ENCODE results near the gene PTCRA. TPM values are rescaled to one million over a fixed set of nuclear protein-coding genes. Genes with fewer than 3 reads are reported as not detected.

The PTCRA gene
- polyA plus RNA-seq, 3 donors = 0.27 to 0.83 (median 0.55) TPM

DNA sequence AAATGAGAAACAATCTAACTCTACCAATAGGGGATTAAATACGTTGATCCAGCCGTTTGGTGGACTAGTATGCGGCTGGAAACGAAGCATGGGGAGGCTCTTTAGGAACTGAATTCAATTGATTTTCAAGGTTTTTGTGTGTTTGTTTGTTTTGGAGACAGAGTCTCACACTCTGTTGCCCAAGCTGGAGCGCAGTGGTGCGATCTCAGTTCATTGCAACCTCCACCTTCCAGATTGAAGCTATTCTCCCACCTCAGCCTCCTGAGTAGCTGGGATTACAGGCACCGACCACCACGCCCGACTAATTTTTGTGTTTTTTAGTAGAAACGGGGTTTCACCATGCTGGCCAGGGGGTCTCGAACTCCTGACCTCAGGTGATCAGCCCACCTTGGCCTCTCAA, 20.5 kb downstream of the PTCRA start:
- H3K27me3 ChIP-seq (ENCODE audit: control insufficient read depth in 2 of 2, insufficient read depth in 2 of 2, low read length in 2 of 2) = no peaks in the 10 kb centered on the region
- peaks cover 41% of the 10 kb centered on the region for H3K4me1 Mint-ChIP-seq
- H3K9me3 ChIP-seq (replicated peaks in 1 of 2; ENCODE audit: control insufficient read depth in 1 of 2, insufficient read depth in 1 of 2, low read length in 2 of 2) = no peaks in the 10 kb centered on the region
- H3K27ac ChIP-seq (ENCODE audit: low read depth in 1 of 2, low read length in 2 of 2) = peak overlapping the region in 1 of 2 donors; percentile 53
- DNase-seq = no peak
- no peak overlapping the region for H2AFZ ChIP-seq (ENCODE audit: insufficient read depth, low read depth, low read length, poor library complexity, severe bottlenecking)
- H3K4me2 ChIP-seq (replicated peaks; ENCODE audit: extremely low read depth, low read length, poor library complexity, severe bottlenecking) = no peak overlapping the region
- peaks cover 76 to 82% of the 10 kb centered on the region in 2 donors for H3K36me3 ChIP-seq (replicated peaks in 1 of 2; ENCODE audit: control insufficient read depth in 1 of 2, insufficient read depth in 2 of 2, low read length in 2 of 2)
- WGBS (ENCODE audit: insufficient coverage) = 96% methylated on average over 4 of the region's 11 CpGs
- peaks cover 40 to 42% of the 10 kb centered on the region in 2 donors for H3K4me1 ChIP-seq (ENCODE audit: control insufficient read depth in 1 of 2, insufficient read depth in 2 of 2, low read length in 2 of 2)
- no peak overlapping the region for H3K9ac ChIP-seq (ENCODE audit: insufficient read depth, low read length, poor library complexity, severe bottlenecking)
- peaks cover 81% of the 10 kb centered on the region for H3K79me2 ChIP-seq (ENCODE audit: insufficient read depth, low read length)
- peak overlapping the region in 2 of 7 donors; percentile 56 to 79 for H3K27ac Mint-ChIP-seq
- TF ChIP-seq, protein P1, sequence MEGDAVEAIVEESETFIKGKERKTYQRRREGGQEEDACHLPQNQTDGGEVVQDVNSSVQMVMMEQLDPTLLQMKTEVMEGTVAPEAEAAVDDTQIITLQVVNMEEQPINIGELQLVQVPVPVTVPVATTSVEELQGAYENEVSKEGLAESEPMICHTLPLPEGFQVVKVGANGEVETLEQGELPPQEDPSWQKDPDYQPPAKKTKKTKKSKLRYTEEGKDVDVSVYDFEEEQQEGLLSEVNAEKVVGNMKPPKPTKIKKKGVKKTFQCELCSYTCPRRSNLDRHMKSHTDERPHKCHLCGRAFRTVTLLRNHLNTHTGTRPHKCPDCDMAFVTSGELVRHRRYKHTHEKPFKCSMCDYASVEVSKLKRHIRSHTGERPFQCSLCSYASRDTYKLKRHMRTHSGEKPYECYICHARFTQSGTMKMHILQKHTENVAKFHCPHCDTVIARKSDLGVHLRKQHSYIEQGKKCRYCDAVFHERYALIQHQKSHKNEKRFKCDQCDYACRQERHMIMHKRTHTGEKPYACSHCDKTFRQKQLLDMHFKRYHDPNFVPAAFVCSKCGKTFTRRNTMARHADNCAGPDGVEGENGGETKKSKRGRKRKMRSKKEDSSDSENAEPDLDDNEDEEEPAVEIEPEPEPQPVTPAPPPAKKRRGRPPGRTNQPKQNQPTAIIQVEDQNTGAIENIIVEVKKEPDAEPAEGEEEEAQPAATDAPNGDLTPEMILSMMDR (IDR thresholded peaks at IDR 0.05) = no peak
- intact Hi-C loops (cut with micrococcal nuclease) = loop anchor here (5.0 kb wide), 2 partner anchors 34 to 41 kb away; partner anchors contain the start of gene PEX6 (in 1 of the 2)
- peaks cover 98% of the 10 kb centered on the region for H4K20me1 ChIP-seq (ENCODE audit: insufficient read depth, low read length)
- peaks cover 82 to 91% of the 10 kb centered on the region in 2 donors for H3K36me3 Mint-ChIP-seq
- H3K9me3 Mint-ChIP-seq = no peaks in the 10 kb centered on the region
- H3K4me3 ChIP-seq (replicated peaks in 1 of 3; ENCODE audit: low read depth in 2 of 3, low read length in 3 of 3) = no peak overlapping the region
- peaks cover 0 to 1% (median 0%) of the 10 kb centered on the region in 3 donors for H3K27me3 Mint-ChIP-seq (ENCODE audit: low read depth in 3 of 3)
- no peak overlapping the region for H3K4me3 Mint-ChIP-seq

DNA sequence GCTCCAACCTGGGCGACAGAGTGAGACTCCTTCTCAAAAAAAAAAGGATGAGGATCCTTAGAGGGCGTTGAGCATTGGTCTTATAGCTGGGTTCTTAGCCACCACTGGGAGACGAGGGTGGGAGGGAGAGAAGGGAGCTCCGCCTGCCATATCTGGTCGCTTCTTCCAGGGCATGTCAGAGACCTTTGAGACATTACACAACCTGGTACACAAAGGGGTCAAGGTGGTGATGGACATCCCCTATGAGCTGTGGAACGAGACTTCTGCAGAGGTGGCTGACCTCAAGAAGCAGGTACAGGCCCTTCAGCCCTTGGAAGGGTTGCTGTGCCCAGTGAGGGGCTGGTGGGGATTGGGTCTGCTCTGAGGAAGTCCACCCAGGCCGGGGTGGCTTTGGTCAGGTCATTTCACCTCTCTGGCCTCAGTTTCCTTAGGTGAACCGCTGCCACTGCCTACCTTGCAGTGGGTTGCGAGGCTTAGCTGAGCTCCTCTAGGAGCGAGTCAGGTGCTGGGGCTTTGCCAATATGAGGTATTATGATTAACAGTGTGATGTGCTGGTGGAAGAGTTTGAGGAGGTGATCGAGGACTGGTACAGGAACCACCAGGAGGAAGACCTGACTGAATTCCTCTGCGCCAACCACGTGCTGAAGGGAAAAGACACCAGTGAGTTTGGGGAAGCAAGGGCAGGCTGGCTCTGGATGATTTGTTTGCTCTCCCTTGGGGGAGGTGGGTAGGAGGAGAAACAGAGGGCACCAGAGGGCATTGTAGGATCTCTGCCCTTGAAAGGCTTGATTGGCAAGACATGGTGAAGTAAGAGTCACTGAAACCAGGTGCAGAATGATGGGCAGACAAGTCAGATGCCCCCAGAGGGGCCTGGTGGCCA, 21.9 kb downstream of the PTCRA start:
- Histone ChIP-seq H3K79me2 (ENCODE audit: insufficient read depth, low read length) (peaks cover 67% of the 10 kb centered on the region), H3K36me3 (replicated peaks in 1 of 2; ENCODE audit: control insufficient read depth in 1 of 2, insufficient read depth in 2 of 2, low read length in 2 of 2) (peaks cover 82 to 90% of the 10 kb centered on the region in 2 donors), H3K4me2 (replicated peaks; ENCODE audit: extremely low read depth, low read length, poor library complexity, severe bottlenecking) (no peak overlapping the region), H3K4me1 (ENCODE audit: control insufficient read depth in 1 of 2, insufficient read depth in 2 of 2, low read length in 2 of 2) (peaks cover 26 to 28% of the 10 kb centered on the region in 2 donors), H4K20me1 (ENCODE audit: insufficient read depth, low read length) (peaks cover 100% of the 10 kb centered on the region), H3K27me3 (ENCODE audit: control insufficient read depth in 2 of 2, insufficient read depth in 2 of 2, low read length in 2 of 2) (no peaks in the 10 kb centered on the region), H3K9ac (ENCODE audit: insufficient read depth, low read length, poor library complexity, severe bottlenecking) (no peak overlapping the region), H2AFZ (ENCODE audit: insufficient read depth, low read depth, low read length, poor library complexity, severe bottlenecking) (no peak overlapping the region), H3K9me3 (replicated peaks in 1 of 2; ENCODE audit: control insufficient read depth in 1 of 2, insufficient read depth in 1 of 2, low read length in 2 of 2) (no peaks in the 10 kb centered on the region), H3K27ac (ENCODE audit: low read depth in 1 of 2, low read length in 2 of 2) (peak overlapping the region in 1 of 2 donors; percentile 45), H3K4me3 (replicated peaks in 1 of 3; ENCODE audit: low read depth in 2 of 3, low read length in 3 of 3) (no peak overlapping the region)
- peaks cover 28% of the 10 kb centered on the region for H3K4me1 Mint-ChIP-seq
- no peaks in the 10 kb centered on the region for H3K9me3 Mint-ChIP-seq
- 92% methylated on average over 10 of the region's 13 CpGs for WGBS (ENCODE audit: insufficient coverage)
- TF ChIP-seq, protein P1 (IDR thresholded peaks at IDR 0.05) = no peak
- peak overlapping the region in 4 of 7 donors; percentile 10 to 67 (median 46) for H3K27ac Mint-ChIP-seq
- peaks cover 81 to 87% of the 10 kb centered on the region in 2 donors for H3K36me3 Mint-ChIP-seq
- no peak for DNase-seq
- intact Hi-C loops (cut with micrococcal nuclease) = loop anchor here (5.0 kb wide), 2 partner anchors 35 to 40 kb away; partner anchors contain the start of gene PEX6 (in 1 of the 2)
- peak overlapping the region in 1 of 2 donors; percentile 25 for H3K4me3 Mint-ChIP-seq
- peaks cover 0 to 1% (median 0%) of the 10 kb centered on the region in 3 donors for H3K27me3 Mint-ChIP-seq (ENCODE audit: low read depth in 3 of 3)
